ENCODE data around the gene TMEM63A. TPM values are rescaled to one million over a fixed set of nuclear protein-coding genes. Genes with fewer than 3 reads are reported as not detected.

TMEM63A gene
- total RNA-seq, 2 donors from 2014 or later = 141 to 192 TPM

DNA sequence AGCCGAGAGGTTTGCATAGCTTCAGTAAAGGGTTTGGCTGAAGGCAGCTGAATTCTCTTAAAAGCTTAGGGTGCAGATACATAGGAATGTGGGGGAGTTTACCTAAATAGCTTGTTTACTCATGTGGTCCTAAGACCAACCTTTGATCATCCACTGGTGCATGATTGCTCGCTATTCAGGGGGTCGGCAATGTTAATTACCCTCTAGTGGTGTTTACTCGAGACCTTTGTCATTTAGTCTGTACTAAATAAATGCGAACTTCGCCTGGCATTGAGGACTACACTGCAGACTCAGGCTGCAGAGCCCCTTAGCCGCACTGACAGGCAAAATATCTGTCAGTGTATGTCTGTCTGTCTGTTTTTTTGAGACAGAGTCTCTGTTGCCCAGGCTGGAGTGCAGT lies 31.8 kb downstream of the TMEM63A start:
- Histone ChIP-seq H3K27ac (no peak overlapping the region), H3K27me3 (replicated peaks; ENCODE audit: insufficient read depth) (no peaks in the 10 kb centered on the region), H3K4me3 (no peak overlapping the region), H3K9me3 (no peaks in the 10 kb centered on the region), H3K36me3 (peaks cover 6 to 7% of the 10 kb centered on the region in 2 donors), H3K4me1 (replicated peaks) (no peaks in the 10 kb centered on the region)
- DNase-seq (ENCODE audit: low spot score) = no peak
- TF ChIP-seq POLR2A (IDR thresholded peaks at IDR 0.05) = no peak
- TF ChIP-seq, protein P1, sequence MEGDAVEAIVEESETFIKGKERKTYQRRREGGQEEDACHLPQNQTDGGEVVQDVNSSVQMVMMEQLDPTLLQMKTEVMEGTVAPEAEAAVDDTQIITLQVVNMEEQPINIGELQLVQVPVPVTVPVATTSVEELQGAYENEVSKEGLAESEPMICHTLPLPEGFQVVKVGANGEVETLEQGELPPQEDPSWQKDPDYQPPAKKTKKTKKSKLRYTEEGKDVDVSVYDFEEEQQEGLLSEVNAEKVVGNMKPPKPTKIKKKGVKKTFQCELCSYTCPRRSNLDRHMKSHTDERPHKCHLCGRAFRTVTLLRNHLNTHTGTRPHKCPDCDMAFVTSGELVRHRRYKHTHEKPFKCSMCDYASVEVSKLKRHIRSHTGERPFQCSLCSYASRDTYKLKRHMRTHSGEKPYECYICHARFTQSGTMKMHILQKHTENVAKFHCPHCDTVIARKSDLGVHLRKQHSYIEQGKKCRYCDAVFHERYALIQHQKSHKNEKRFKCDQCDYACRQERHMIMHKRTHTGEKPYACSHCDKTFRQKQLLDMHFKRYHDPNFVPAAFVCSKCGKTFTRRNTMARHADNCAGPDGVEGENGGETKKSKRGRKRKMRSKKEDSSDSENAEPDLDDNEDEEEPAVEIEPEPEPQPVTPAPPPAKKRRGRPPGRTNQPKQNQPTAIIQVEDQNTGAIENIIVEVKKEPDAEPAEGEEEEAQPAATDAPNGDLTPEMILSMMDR (IDR thresholded peaks at IDR 0.05) = no peak
- TF ChIP-seq POLR2AphosphoS5 (IDR thresholded peaks at IDR 0.05) = no peak
- intact Hi-C loops (cut with DNase I) = no loop called here
- 93% methylated on average over 7 of the region's 7 CpGs for WGBS

DNA sequence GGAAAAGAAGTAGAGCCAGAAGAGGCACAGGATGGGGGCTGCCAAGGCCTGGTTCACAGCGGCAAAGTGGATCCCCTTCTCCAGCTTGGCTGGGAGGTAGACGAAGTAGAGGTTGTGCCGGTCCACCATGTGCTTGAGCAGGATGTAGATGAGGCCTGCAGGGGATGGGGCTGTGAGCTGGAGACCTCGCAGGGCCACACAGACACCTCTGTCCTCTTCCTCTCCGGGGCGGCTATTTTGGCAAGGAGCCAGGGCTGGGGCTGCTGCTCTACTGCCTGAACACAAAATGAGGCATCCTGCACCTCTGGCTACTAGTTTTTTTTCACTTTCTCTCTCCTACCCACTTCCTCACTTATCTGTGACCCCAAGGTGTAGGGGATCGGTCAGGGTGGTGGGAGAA lies 32.3 kb downstream of the TMEM63A start:
- TF ChIP-seq, protein P1 (IDR thresholded peaks at IDR 0.05) = no peak
- no peak for TF ChIP-seq POLR2A (IDR thresholded peaks at IDR 0.05)
- H3K27me3 ChIP-seq (replicated peaks; ENCODE audit: insufficient read depth) = no peaks in the 10 kb centered on the region
- H3K36me3 ChIP-seq = peaks cover 6 to 7% of the 10 kb centered on the region in 2 donors
- intact Hi-C loops (cut with DNase I) = loop anchor here (5.0 to 10.0 kb wide), 3 partner anchors 38 to 295 kb away; partner anchors contain the start of gene EPHX1
- H3K4me3 ChIP-seq = no peak overlapping the region
- H3K4me1 ChIP-seq (replicated peaks) = no peaks in the 10 kb centered on the region
- no peak overlapping the region for H3K27ac ChIP-seq
- H3K9me3 ChIP-seq = no peaks in the 10 kb centered on the region
- 63% methylated on average over 7 of the region's 7 CpGs for WGBS
- no peak for DNase-seq (ENCODE audit: low spot score)

DNA sequence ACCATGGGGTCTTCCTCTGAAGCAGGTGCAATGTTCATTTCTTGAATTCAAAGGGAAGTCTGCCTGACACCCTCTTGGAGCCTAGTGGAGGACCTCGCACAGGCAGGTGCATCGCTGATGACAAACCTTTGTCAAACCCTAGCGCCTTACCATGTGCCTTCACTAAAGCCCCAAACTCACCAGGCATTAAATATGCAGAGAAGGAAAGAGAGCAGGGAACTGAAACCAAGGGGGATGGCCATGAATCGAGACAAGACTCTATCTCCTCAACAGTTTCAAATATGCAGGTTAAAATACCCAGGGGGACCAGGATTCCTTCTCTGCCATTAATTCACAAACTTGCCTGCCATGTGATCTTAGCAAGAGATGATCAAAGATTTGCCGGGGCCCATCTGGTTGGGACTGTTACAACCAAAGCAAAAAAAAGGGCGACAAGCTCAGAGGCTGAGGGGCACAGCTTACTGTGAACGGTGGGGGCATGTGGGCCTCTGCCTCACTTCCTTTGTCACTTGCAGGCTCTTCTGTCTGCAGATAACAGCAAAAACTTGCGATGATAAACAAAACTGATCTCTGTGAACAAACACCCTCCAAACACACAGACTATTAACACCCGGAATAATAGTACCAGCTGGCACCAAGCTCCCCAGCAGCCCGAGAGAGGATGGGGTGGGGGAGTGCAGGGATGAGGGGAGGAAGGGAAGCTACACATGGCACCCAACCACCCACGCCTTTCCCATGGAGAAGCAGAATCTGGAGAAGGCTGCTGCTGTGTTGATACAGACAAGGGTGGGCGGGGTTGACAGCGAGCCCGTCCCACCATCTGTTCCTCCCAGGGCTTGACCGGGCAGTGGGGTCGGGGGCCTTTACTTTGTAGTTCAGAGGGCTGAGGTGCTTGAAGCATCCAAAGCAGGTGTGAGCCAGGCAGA lies 33.9 kb downstream of the TMEM63A start:
- Histone ChIP-seq H3K27me3 (replicated peaks; ENCODE audit: insufficient read depth) (no peaks in the 10 kb centered on the region), H3K4me1 (replicated peaks) (no peaks in the 10 kb centered on the region), H3K27ac (no peak overlapping the region), H3K36me3 (peaks cover 6 to 7% of the 10 kb centered on the region in 2 donors), H3K9me3 (no peaks in the 10 kb centered on the region), H3K4me3 (no peak overlapping the region)
- DNase-seq (ENCODE audit: low spot score) = no peak
- 66% methylated on average over 15 of the region's 16 CpGs for WGBS
- intact Hi-C loops (cut with DNase I) = loop anchor here (5.0 to 10.0 kb wide), 3 partner anchors 36 to 293 kb away; partner anchors contain the start of gene EPHX1
- TF ChIP-seq, protein P1 (IDR thresholded peaks at IDR 0.05) = no peak
- TF ChIP-seq POLR2A (IDR thresholded peaks at IDR 0.05) (no peak), POLR2AphosphoS5 (IDR thresholded peaks at IDR 0.05) (no peak)

DNA sequence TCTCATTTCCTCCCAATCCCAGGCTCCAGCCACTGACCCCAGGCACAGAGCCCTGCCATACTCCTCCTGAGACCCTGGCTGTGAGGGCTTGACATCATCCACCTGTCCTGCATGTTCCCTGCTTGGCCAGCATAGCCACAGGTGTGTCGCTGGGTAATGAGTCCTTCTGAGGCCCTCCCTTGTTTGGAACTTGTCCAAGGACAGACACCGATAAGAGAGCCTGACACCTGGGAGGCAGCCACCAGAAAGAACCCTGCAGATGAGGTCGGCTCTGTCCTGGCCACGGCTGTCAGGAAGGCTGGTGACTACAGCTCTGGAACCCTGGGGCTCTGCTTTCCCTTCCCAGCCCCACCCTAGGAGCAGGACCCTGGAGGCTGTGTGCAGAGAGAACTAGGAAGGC lies 34.6 kb downstream of the TMEM63A start:
- Histone ChIP-seq H3K36me3 (peaks cover 6 to 7% of the 10 kb centered on the region in 2 donors), H3K9me3 (no peaks in the 10 kb centered on the region), H3K4me3 (no peak overlapping the region), H3K27me3 (replicated peaks; ENCODE audit: insufficient read depth) (no peaks in the 10 kb centered on the region), H3K4me1 (replicated peaks) (no peaks in the 10 kb centered on the region), H3K27ac (no peak overlapping the region)
- DNase-seq (ENCODE audit: low spot score) = no peak
- WGBS = 38% methylated on average over 3 of the region's 4 CpGs
- intact Hi-C loops (cut with DNase I) = loop anchor here (5.0 to 10.0 kb wide), 3 partner anchors 35 to 293 kb away; partner anchors contain the start of gene EPHX1
- TF ChIP-seq POLR2AphosphoS5 (IDR thresholded peaks at IDR 0.05) = no peak
- TF ChIP-seq, protein P1 (IDR thresholded peaks at IDR 0.05) = no peak
- TF ChIP-seq POLR2A (IDR thresholded peaks at IDR 0.05) = no peak
